TTC549 (cell line): ENCODE measurements around the gene TMEM132D.
"Not testable (repeated sequence)": the region's sequence is repeated elsewhere in the genome, so short reads cannot be mapped to it uniquely, and the experiment has no call there.

Experiments used
- FAIRE-seq: peaks from 2 replicates; lab custom pipeline; 2012; peaks lifted over from hg19 to GRCh38; lab: Jason Lieb, UNC

TMEM132D gene

DNA sequence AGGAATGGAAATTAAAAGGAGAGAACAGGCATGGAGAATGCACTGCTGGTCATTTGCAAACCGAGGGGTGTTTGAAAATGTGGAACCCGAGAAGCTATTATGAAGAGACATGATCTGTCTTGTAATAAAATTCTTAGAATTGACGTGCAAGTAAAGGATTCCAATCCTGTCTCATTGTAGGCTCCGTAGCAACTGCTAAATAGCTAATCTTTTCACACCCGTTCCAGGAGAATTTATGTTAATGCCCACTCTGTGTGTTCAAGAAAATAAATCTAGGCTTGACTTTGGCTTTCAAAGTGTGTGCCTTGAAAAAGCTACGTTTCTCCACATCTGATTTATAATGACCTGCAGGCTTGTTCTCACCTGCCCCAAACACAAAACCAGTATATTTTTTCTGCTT, 669.6 kb downstream of the TMEM132D start:
- no peak for FAIRE-seq

- no peak for FAIRE-seq
These were observed 672.3 kb downstream of the TMEM132D start for GRCh38 chr12:129231491-129231890.

DNA sequence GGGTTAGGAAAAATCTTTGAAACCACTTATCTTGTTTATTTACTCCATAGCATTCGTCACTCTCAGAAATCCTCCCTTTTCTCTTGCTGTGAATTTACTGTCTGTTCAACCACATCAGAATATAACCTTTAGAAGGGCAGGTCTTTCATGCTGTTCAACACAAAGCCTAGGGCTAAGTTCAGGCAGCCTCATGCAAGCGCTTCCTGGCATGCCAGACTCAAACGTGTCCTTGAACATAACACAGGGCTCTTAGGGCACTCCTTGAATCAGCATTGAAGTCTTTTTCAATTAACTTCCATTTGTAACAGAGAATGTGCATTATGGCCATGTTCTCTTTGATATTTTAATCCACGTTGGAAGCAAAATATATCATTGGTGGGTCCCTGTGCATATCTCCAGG, 672.8 kb downstream of the TMEM132D start:
- FAIRE-seq, result no peak

GRCh38 chr12:129226851-129227250, 677.0 kb downstream of the TMEM132D start:
- FAIRE-seq, result no peak

- no peak for FAIRE-seq
These were observed 677.8 kb downstream of the TMEM132D start for GRCh38 chr12:129226005-129226404.

- no peak for FAIRE-seq
These were observed 688.3 kb downstream of the TMEM132D start for GRCh38 chr12:129215556-129215955.

DNA sequence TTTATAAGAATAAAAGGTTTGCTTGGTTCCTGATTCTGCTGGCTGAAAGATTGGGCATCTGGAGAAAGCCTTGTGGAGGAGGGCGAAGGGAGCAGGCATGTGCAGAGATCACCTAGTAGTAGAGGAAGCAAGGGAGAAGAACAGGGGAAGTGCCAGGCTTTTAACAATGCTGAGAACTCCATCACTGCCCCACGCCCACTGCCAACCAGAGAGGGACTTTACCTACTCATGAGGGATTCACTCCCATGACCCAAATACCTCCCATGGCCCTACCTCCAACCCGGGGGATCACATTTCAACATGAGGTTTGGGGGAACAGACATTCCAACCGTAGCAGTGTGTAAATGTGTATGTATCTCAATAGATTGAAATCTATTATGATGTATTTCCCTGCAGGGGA, 690.3 kb downstream of the TMEM132D start:
- no peak for FAIRE-seq

DNA sequence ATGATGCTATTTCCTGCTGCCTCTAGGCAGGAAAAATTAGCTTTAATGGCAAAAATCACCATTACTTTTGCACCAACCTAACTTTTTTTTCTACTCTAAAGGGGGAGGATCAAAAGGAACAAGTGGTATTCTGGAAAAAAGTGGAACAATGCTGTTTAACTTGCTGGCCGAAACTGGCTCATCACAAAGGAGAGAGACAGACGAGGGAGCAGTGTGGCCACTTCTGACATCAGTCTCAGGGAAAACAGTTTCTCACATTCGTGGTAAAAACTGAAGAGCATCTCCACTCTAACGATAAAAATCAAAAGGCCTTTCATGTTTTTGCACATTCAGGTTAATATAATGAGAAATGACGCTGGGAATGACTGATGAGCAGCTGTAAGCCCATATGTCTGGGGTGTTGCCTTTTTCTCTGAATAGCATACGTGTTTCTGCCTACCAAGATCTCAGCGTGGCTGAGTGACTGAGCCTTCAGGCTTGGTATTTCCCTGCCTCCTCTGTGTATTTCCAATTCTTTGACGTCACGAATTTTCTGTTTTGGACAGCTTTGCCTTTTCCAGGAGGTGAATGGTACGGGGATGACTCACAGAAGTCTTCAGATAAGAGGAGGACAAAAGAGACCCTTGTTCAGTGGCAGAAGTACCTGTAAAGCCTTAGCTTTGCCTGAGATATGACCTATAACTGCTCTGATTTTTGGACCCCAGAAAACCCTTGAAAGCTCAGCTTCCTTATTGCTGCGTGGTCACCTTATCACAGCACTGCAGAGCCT, 691.8 kb downstream of the TMEM132D start:
- no peak for FAIRE-seq

DNA sequence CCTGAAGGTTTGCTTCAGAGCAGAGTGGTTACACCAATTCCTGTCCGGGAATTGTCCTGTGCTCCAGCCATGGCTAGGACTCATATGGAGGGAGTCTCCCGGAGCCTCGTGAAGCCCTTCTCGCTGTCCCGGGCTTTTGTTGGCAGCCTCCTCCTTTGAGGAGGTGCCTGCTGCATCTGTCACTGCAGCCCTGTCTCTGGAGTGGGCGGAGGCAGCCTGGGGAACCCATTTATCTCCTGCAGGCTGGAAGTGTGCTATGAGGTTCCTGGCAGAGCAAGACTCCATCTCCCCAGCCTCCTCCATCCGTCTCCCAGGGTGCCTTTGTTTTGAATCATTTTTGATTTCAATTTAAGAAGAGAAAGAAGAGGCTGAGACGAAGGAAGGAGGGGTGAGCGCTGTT, 695.3 kb downstream of the TMEM132D start:
- no peak for FAIRE-seq

DNA sequence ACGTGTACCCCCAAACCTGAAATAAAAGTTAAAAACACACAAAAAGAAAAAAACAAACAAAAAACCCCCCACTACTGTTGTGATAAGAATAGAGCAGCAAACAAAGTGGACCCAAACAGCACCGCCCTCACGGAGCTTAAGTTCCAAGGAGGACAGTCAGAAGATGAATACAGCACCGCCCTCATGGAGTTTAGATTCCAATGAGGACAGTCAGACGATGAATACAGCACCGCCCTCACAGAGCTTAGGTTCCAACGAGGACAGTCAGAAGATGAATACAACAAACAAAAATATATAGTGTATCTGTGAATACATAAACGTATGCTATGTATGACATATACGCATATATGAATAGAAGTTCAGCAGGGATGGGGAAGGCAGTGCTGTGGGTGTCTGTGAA, 696.7 kb downstream of the TMEM132D start:
- FAIRE-seq, result no peak

DNA sequence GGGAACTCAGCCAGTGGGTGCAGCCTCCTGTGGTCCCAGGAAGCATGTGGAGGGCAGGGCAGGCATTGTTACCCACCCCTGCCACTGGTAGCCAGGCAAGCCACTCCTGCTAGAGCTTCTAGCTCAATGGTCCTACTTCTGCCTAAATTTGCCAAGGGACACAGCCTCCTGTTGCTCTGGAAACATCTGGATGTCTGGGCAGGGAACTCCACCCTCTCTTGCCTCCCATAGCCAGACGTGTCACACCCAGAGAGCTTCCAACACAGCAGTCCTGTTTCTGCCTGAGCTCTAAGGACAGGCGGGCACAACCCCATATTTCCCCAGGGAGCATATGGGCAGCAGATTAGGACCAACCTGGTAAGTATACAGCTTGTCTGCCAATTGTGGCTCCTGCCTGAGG, 700.4 kb downstream of the TMEM132D start:
- no peak for FAIRE-seq

- FAIRE-seq, result no peak
These were observed 701.6 kb downstream of the TMEM132D start for GRCh38 chr12:129202109-129202814.

DNA sequence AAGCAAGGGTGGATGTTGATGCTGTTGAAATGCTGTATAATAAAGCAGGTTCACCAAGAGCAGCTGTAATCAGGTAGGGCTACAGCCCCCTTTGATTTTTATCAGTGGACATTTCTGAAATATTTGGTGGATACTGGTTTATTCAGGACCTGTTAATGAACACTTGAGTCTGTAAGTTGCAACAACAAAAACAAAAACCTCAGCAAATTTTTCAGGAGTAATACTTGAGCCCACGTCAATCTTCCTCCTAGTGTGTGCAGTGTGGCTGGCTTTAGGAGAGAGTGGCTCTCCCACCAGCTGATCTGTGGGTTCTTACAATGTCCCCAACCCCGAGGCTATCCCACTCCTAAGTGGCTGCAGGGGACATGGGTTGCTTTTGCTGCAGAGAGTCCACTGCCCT, 702.8 kb downstream of the TMEM132D start:
- no peak for FAIRE-seq

DNA sequence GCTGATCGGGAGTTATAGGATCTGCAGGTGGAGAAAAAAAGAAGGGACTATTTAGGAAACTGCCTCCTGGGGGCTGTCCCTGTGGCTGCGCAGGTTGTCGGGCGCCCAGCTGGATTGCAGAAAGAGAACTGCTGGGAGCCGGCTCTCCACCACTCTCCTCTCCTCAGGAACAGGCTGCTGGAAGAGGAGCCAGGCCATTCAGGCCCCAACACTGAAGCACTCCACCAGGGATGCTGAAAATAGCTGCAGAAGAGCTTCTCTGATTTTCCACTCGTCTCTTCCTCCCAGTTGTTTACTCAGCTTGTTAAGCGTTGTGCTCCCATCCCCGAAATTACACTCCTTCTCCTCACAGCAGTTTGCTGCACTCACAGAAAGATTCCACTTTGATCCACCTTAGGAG, 703.2 kb downstream of the TMEM132D start:
- FAIRE-seq, result no peak

GRCh38 chr12:129196927-129197326, 706.9 kb downstream of the TMEM132D start:
- FAIRE-seq, result no peak

DNA sequence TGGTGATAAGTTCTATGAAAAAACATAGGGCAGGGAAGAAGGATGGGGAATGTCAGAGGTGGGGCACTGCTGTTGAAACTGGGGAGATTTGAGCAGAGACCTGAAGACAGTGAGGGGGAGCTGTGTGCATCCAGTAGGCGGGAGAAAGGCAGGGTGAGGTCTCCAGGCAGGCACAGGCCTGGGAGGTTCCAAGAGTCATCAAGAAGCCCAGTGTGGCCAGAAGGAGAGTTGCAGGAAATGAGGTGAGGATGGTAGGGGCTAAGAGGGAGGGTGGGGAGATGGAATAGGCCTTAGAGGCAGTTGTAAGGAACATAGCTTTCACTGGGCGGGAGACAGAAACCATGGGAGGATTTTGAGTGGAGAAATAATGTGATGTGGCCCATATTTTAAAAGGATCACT, 708.7 kb downstream of the TMEM132D start:
- no peak for FAIRE-seq

DNA sequence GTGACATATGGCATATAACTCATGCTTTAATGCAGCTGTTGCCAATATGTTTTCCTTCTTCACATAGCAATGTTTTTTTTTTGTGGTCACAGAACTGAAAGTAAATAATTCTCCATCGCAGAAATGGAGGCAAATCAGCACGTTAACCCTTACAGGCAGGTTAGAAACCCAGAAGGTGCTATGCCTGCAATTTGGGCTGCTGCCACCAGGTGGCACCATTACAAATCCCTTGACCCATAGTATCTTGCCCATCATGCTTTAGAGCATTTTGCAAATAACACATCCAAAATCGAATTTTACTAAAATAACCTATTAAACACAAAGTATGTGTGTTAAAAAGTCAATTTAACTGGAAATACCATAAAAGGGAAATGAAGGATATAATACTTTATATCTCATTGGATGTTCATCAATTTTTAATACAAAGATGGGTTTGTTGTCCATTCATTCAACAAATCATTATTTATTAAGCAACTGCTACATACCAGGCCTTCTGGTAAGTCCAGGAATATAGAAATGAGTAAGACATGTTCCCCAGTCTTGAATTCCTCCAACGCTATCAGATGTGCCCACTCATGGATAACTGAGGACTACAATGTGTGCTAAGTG, 710.5 kb downstream of the TMEM132D start:
- no peak for FAIRE-seq

- no peak for FAIRE-seq
These were observed 713.0 kb downstream of the TMEM132D start for GRCh38 chr12:129190827-129191226.

DNA sequence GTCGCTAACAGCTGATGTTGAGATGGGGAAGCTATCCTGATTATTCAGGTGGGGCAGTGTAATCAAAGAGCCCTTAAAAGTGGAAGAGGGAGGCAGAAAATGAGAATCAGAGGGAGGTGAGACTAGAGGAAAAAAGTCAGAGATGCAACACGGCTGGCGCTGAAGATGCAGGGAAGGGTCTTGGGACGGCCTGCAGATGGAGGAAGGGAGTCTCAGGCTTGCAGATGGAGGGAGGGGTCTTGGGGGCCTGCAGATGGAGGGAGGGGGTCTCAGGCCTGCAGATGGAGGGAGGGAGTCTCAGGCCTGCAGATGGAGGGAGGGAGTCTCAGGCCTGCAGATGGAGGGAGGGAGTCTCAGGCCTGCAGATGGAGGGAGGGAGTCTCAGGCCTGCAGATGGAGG, 713.9 kb downstream of the TMEM132D start:
- FAIRE-seq, result not testable (repeated sequence)

- no peak for FAIRE-seq
These were observed 716.9 kb downstream of the TMEM132D start for GRCh38 chr12:129186952-129187351.

DNA sequence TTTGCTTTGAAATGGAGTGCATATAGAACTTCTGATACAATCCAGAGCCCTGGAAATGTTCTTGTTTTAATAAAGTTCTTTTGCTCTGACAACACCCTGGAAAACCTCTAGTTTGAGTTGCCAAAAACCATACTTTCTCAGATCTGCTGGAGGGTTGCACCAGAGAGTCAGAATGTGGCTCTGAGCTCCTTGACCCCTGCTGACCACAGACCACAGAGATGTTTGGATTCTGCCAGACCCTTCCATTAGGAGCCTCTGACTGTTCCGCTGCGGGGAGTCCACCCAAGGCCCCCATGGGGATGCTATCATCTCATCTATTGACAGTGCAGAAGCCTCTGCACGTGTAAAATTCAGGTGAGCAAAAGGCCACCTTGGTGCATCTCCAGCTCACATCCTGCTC, 718.0 kb downstream of the TMEM132D start:
- FAIRE-seq, result no peak

DNA sequence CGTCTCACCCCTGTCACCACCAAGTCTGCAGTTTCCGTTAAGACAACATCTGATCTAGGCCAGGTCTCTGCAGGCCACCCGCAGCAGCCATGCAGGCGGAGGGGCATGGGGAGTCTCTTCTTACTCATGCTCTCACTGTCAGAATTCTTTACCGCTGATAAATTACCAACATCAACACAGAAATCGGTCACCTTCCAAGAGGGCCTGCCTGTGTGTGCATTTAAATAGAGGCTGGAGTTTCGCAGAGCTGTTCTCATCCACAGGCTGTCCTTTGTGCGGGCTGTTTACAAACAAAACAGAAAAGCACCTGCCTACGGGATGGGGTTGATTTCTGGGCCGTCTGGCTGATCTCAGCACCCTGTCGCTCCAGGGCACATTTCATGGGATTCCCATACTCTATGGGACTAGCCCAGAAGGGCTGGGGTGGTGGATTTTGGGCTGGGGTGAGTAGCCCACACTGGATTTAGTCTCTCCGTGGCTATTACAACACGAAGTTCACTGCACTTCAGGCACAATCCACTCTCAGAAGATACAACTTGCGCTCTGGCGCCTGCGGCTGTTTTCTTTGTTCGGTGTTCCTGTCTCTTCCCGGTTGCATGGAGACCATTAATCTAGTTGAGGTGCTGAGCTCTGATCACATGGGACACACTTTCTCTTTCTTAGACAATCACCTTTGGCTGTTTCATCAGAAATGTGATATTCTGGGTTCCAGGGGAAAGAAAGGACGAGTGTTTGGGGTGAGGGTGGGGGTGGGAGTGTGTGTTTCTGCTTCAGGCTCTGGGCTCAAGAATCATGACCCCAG, 719.5 kb downstream of the TMEM132D start:
- no peak for FAIRE-seq
